HEK293 (cell line): ENCODE results near the gene EPOP.

Experiments used
- EGR2 ChIP-seq: fragments of 450-650 bp; formaldehyde crosslinking; IDR thresholded peaks from 2 replicates; pipeline ENCODE4 v1.5.1; 2016; ENCODE audit warnings: low read depth, missing biosample characterization, missing genetic modification characterization
- IKZF3 ChIP-seq: fragments of 450-650 bp; IDR thresholded peaks from 2 replicates; pipeline ENCODE4 v1.5.0; 2018; ENCODE audit warnings: missing biosample characterization, mild to moderate bottlenecking, missing genetic modification characterization, moderate library complexity
- KLF8 ChIP-seq: fragments of 450-650 bp; formaldehyde crosslinking; IDR thresholded peaks from 2 replicates; pipeline ENCODE4 v1.5.1; 2016; ENCODE audit warnings: missing biosample characterization, missing genetic modification characterization
- SALL2 ChIP-seq: fragments of 450-650 bp; formaldehyde crosslinking; IDR thresholded peaks from 2 replicates; pipeline ENCODE4 v1.5.0; 2017; ENCODE audit warnings: missing biosample characterization, mild to moderate bottlenecking, missing genetic modification characterization, borderline replicate concordance
- YY1 ChIP-seq: fragments of 450-650 bp; formaldehyde crosslinking; IDR thresholded peaks from 2 replicates; pipeline ENCODE4 v1.5.1; 2018; ENCODE audit warnings: missing biosample characterization, missing genetic modification characterization
- ZBTB20 ChIP-seq: fragments of 450-650 bp; formaldehyde crosslinking; IDR thresholded peaks from 2 replicates; pipeline ENCODE4 v1.5.1; 2016; ENCODE audit warnings: missing biosample characterization, missing genetic modification characterization
- ZBTB26 ChIP-seq: fragments of 450-650 bp; formaldehyde crosslinking; optimal IDR thresholded peaks from 2 replicates; pipeline ENCODE3; 2016; ENCODE audit warnings: missing biosample characterization, mild to moderate bottlenecking, missing genetic modification characterization
- ZBTB48 ChIP-seq: fragments of 450-650 bp; formaldehyde crosslinking; IDR thresholded peaks from 2 replicates; pipeline ENCODE4 v1.5.1; 2016; ENCODE audit warnings: missing biosample characterization, missing genetic modification characterization
- ZBTB8A ChIP-seq: fragments of 450-650 bp; formaldehyde crosslinking; IDR thresholded peaks from 2 replicates; pipeline ENCODE4 v1.5.1; 2016; ENCODE audit warnings: missing biosample characterization, missing genetic modification characterization
- ZNF266 ChIP-seq: fragments of 450-650 bp; formaldehyde crosslinking; IDR thresholded peaks from 2 replicates; pipeline ENCODE4 v1.5.1; 2016; ENCODE audit warnings: missing biosample characterization, missing genetic modification characterization, low read depth
- ZNF335 ChIP-seq: fragments of 450-650 bp; formaldehyde crosslinking; conservative IDR thresholded peaks from 2 replicates; pipeline ENCODE4 v1.5.1; 2016; ENCODE audit warnings: missing biosample characterization, missing genetic modification characterization
- ZNF366 ChIP-seq: fragments of 450-650 bp; formaldehyde crosslinking; conservative IDR thresholded peaks from 2 replicates; pipeline ENCODE4 v1.5.1; 2016; ENCODE audit warnings: missing biosample characterization, missing genetic modification characterization
- ZNF398 ChIP-seq: fragments of 450-650 bp; formaldehyde crosslinking; IDR thresholded peaks from 2 replicates; pipeline ENCODE4 v1.5.1; 2017; ENCODE audit warnings: missing biosample characterization, missing genetic modification characterization
- ZNF473 ChIP-seq: fragments of 450-650 bp; formaldehyde crosslinking; IDR thresholded peaks from 2 replicates; pipeline ENCODE4 v1.5.1; 2017; ENCODE audit warnings: missing biosample characterization, missing genetic modification characterization
- ZNF513 ChIP-seq: fragments of 450-650 bp; IDR thresholded peaks from 2 replicates; pipeline ENCODE4 v1.5.1; 2018; ENCODE audit warnings: missing biosample characterization, missing genetic modification characterization
- ZNF639 ChIP-seq: fragments of 450-650 bp; formaldehyde crosslinking; IDR thresholded peaks from 2 replicates; pipeline ENCODE4 v1.5.1; 2016; ENCODE audit warnings: missing biosample characterization, missing genetic modification characterization
- ZNF677 ChIP-seq: fragments of 450-650 bp; IDR thresholded peaks from 2 replicates; pipeline ENCODE4 v1.5.0; 2018; ENCODE audit warnings: missing biosample characterization, mild to moderate bottlenecking, missing genetic modification characterization, moderate library complexity
- ZNF777 ChIP-seq: fragments of 450-650 bp; formaldehyde crosslinking; IDR thresholded peaks from 2 replicates; pipeline ENCODE4 v1.5.1; 2017; ENCODE audit warnings: missing biosample characterization, missing genetic modification characterization, borderline replicate concordance
- ZSCAN30 ChIP-seq: fragments of 450-650 bp; IDR thresholded peaks from 2 replicates; pipeline ENCODE4 v1.5.1; 2018; ENCODE audit warnings: missing biosample characterization, mild to moderate bottlenecking, missing genetic modification characterization, moderate library complexity
- TF ChIP-seq, protein P1 (sequence below): fragments of 450-650 bp; formaldehyde crosslinking; IDR thresholded peaks from 2 replicates; pipeline ENCODE4 v1.5.1; 2017; ENCODE audit warnings: missing biosample characterization, missing genetic modification characterization
- TF ChIP-seq, protein P2 (sequence below): IDR thresholded peaks from 2 replicates; pipeline ENCODE4 v1.6.1; 2011; ENCODE audit warnings: mild to moderate bottlenecking, low read depth, low read length, borderline replicate concordance

EPOP gene

GRCh38 chr17:38704606-38705522, 30.1 kb upstream of the EPOP start, which contains the start of gene MLLT6 (continued):
- TF ChIP-seq ZNF513 (tag by site-specific recombination) (peak; percentile 62), SALL2 (tag by site-specific recombination) (no peak), ZNF473 (tag by site-specific recombination) (no peak), KLF8 (peak; percentile 33; the same call in 1 of the 2 replicates), IKZF3 (tag by site-specific recombination) (peak; percentile 36; the same call in 1 of the 2 replicates), ZNF398 (peak; percentile 88), ZBTB26 (tag by site-specific recombination) (peak; percentile 72), ZNF777 (tag by site-specific recombination) (0 out of 2 replicates have a peak, but pooled peaks have one; percentile 7), YY1 (tag by site-specific recombination) (peak; percentile 29; the same call in 1 of the 2 replicates), ZNF266 (tag by site-specific recombination) (no peak), ZBTB48 (peak; percentile 39; the same call in 1 of the 2 replicates), ZBTB20 (tag by site-specific recombination) (peak; percentile 85), ZSCAN30 (tag by site-specific recombination) (0 out of 2 replicates have a peak, but pooled peaks have one; percentile 41), ZNF366 (tag by site-specific recombination) (peak; percentile 62), ZBTB8A (peak; percentile 31; the same call in 1 of the 2 replicates), EGR2 (tag by site-specific recombination) (peak; percentile 85), ZNF639 (no peak), ZNF677 (no peak), ZNF335 (tag by site-specific recombination) (peak; percentile 52)
- TF ChIP-seq, protein P1, sequence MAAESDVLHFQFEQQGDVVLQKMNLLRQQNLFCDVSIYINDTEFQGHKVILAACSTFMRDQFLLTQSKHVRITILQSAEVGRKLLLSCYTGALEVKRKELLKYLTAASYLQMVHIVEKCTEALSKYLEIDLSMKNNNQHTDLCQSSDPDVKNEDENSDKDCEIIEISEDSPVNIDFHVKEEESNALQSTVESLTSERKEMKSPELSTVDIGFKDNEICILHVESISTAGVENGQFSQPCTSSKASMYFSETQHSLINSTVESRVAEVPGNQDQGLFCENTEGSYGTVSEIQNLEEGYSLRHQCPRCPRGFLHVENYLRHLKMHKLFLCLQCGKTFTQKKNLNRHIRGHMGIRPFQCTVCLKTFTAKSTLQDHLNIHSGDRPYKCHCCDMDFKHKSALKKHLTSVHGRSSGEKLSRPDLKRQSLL (tag by site-specific recombination): 0 out of 2 replicates have a peak, but pooled peaks have one; percentile 34
- TF ChIP-seq, protein P2, sequence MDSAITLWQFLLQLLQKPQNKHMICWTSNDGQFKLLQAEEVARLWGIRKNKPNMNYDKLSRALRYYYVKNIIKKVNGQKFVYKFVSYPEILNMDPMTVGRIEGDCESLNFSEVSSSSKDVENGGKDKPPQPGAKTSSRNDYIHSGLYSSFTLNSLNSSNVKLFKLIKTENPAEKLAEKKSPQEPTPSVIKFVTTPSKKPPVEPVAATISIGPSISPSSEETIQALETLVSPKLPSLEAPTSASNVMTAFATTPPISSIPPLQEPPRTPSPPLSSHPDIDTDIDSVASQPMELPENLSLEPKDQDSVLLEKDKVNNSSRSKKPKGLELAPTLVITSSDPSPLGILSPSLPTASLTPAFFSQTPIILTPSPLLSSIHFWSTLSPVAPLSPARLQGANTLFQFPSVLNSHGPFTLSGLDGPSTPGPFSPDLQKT: no peak
